ENCODE results near the gene SCGB1A1.
"Not testable (repeated sequence)": the region's sequence is repeated elsewhere in the genome, so short reads cannot be mapped to it uniquely, and the experiment has no call there.

Gene SCGB1A1

GRCh38 chr11:62449912-62450311 is 31.1 kb downstream of the SCGB1A1 start:
- not testable (repeated sequence) for DNase-seq (ENCODE audit: low read depth)

- no peak for DNase-seq (ENCODE audit: low read depth)
Measured at GRCh38 chr11:62450543-62451240, 31.9 kb downstream of the SCGB1A1 start.

- no peak for DNase-seq (ENCODE audit: low read depth)
Measured at GRCh38 chr11:62451241-62451621, 32.4 kb downstream of the SCGB1A1 start.

GRCh38 chr11:62452261-62452660 is 33.4 kb downstream of the SCGB1A1 start:
- DNase-seq (ENCODE audit: low read depth): no peak

- no peak for DNase-seq (ENCODE audit: low read depth)
Measured at GRCh38 chr11:62452839-62453468, 34.1 kb downstream of the SCGB1A1 start.

GRCh38 chr11:62456630-62457029 is 37.8 kb downstream of the SCGB1A1 start:
- DNase-seq (ENCODE audit: low read depth): no peak

GRCh38 chr11:62457478-62457877 is 38.6 kb downstream of the SCGB1A1 start:
- no peak for DNase-seq (ENCODE audit: low read depth)

GRCh38 chr11:62458212-62459002 is 39.6 kb downstream of the SCGB1A1 start:
- no peak for DNase-seq (ENCODE audit: low read depth)

- no peak for DNase-seq (ENCODE audit: low read depth)
Measured at GRCh38 chr11:62459080-62459479, 40.2 kb downstream of the SCGB1A1 start.

- no peak for DNase-seq (ENCODE audit: low read depth)
Measured at GRCh38 chr11:62461740-62462507, 43.1 kb downstream of the SCGB1A1 start.

GRCh38 chr11:62462508-62462892 is 43.7 kb downstream of the SCGB1A1 start:
- no peak for DNase-seq (ENCODE audit: low read depth)

GRCh38 chr11:62463121-62463542 is 44.3 kb downstream of the SCGB1A1 start:
- DNase-seq (ENCODE audit: low read depth): no peak

- DNase-seq (ENCODE audit: low read depth): no peak
Measured at GRCh38 chr11:62464655-62465054, 45.8 kb downstream of the SCGB1A1 start.

GRCh38 chr11:62466444-62466843 is 47.6 kb downstream of the SCGB1A1 start:
- DNase-seq (ENCODE audit: low read depth): no peak

- DNase-seq (ENCODE audit: low read depth): no peak
Measured at GRCh38 chr11:62468577-62468976, 49.7 kb downstream of the SCGB1A1 start.

GRCh38 chr11:62471603-62472002 is 52.8 kb downstream of the SCGB1A1 start:
- no peak for DNase-seq (ENCODE audit: low read depth)

GRCh38 chr11:62472063-62472884 is 53.4 kb downstream of the SCGB1A1 start:
- no peak for DNase-seq (ENCODE audit: low read depth)

Measured in activated T-helper 9 cell treated with anti-CD3 and anti-CD28 coated beads, Interleukin-2, amount 50 U/mL, for 16 hours (primary cell).